ENCODE data around the gene AMACR. TPM values are rescaled to one million over a fixed set of nuclear protein-coding genes. Genes with fewer than 3 reads are reported as not detected.
"Not testable (repeated sequence)": the region's sequence is repeated elsewhere in the genome, so short reads cannot be mapped to it uniquely, and the experiment has no call there.

The AMACR gene
- total RNA-seq, 1 donor from 2014 or later = 7.1 TPM

GRCh38 chr5:33973271-33973670 lies 34.6 kb downstream of the AMACR start:
- intact Hi-C loops (cut with micrococcal nuclease) = loop anchor here (1.0 kb wide), 1 partner anchor 35 kb away; the partner anchor contains the start of gene AMACR

- intact Hi-C loops (cut with micrococcal nuclease) = loop anchor here (1.0 to 2.0 kb wide), 4 partner anchors 35 to 534 kb away; partner anchors contain the start of gene TARS1
Observed at GRCh38 chr5:33969572-33970452, 38.0 kb downstream of the AMACR start.

GRCh38 chr5:33968211-33969005 lies 39.4 kb downstream of the AMACR start:
- intact Hi-C loops (cut with micrococcal nuclease) = loop anchor here (1.0 to 2.0 kb wide), 3 partner anchors 34 to 532 kb away; no protein-coding TSS in a partner anchor

- intact Hi-C loops (cut with micrococcal nuclease) = no loop called here
Observed at GRCh38 chr5:33966805-33967204, 41.0 kb downstream of the AMACR start.

GRCh38 chr5:33964132-33964700 lies 43.6 kb downstream of the AMACR start:
- intact Hi-C loops (cut with micrococcal nuclease) = no loop called here

GRCh38 chr5:33958176-33958575 lies 49.7 kb downstream of the AMACR start:
- intact Hi-C loops (cut with micrococcal nuclease) = no loop called here

GRCh38 chr5:33957577-33958150 lies 50.2 kb downstream of the AMACR start:
- intact Hi-C loops (cut with micrococcal nuclease) = no loop called here

- intact Hi-C loops (cut with micrococcal nuclease) = not testable (repeated sequence)
Observed at GRCh38 chr5:33952175-33952574, 55.7 kb downstream of the AMACR start.

GRCh38 chr5:33944543-33945132 lies 63.2 kb downstream of the AMACR start:
- intact Hi-C loops (cut with micrococcal nuclease) = no loop called here

GRCh38 chr5:33941090-33941489 lies 66.8 kb downstream of the AMACR start:
- intact Hi-C loops (cut with micrococcal nuclease) = no loop called here

GRCh38 chr5:33939556-33940262 lies 68.1 kb downstream of the AMACR start:
- intact Hi-C loops (cut with micrococcal nuclease) = loop anchor here (10.0 kb wide), 2 partner anchors 115 to 1225 kb away; partner anchors contain the start of gene NPR3

- intact Hi-C loops (cut with micrococcal nuclease) = loop anchor here (10.0 kb wide), 2 partner anchors 114 to 1224 kb away; partner anchors contain the start of gene NPR3
Observed at GRCh38 chr5:33938881-33939280, 69.0 kb downstream of the AMACR start.

- intact Hi-C loops (cut with micrococcal nuclease) = loop anchor here (10.0 kb wide), 2 partner anchors 114 to 1224 kb away; partner anchors contain the start of gene NPR3
Observed at GRCh38 chr5:33938507-33938796, 69.4 kb downstream of the AMACR start.

- intact Hi-C loops (cut with micrococcal nuclease) = loop anchor here (10.0 kb wide), 2 partner anchors 113 to 1223 kb away; partner anchors contain the start of gene NPR3
Observed at GRCh38 chr5:33937707-33938506, 69.9 kb downstream of the AMACR start.

GRCh38 chr5:33937017-33937706 lies 70.7 kb downstream of the AMACR start:
- intact Hi-C loops (cut with micrococcal nuclease) = loop anchor here (10.0 kb wide), 2 partner anchors 112 to 1222 kb away; partner anchors contain the start of gene NPR3

- intact Hi-C loops (cut with micrococcal nuclease) = loop anchor here (10.0 kb wide), 2 partner anchors 112 to 1222 kb away; partner anchors contain the start of gene NPR3
Observed at GRCh38 chr5:33936381-33937016, 71.4 kb downstream of the AMACR start, which contains the start of gene RXFP3. Gene RXFP3 (plus strand): TSS chr5:33936386. CDS start chr5:33936741, 355 bp downstream.

Data from T-helper 1 cell treated with Interleukin-12 subunit alpha and Interleukin-12 subunit beta and Interleukin-4 antibody, amounts not matched to agents 30 ng/mL and 1 ng/mL, for 36 hours (primary cell).